GM18517 (cell line): ENCODE measurements around the gene MEGF9.
"Not testable (repeated sequence)": the region's sequence is repeated elsewhere in the genome, so short reads cannot be mapped to it uniquely, and the experiment has no call there.

Source experiments
- ATAC-seq: cut with Tn5 transposase; IDR thresholded peaks from one replicate; pipeline ENCODE4 v1.9.1; 2021; ENCODE audit warnings: mild to moderate bottlenecking, moderate library complexity; ENCODE audit not compliant: unreplicated experiment

Gene MEGF9

GRCh38 chr9:120580051-120580896, 134.0 kb downstream of the MEGF9 start, which contains the start of gene CDK5RAP2:
CDK5RAP2 (minus strand) TSS chr9:120580167; CDS start chr9:120579978, 189 bp downstream.
- ATAC-seq = peak; percentile 90

DNA sequence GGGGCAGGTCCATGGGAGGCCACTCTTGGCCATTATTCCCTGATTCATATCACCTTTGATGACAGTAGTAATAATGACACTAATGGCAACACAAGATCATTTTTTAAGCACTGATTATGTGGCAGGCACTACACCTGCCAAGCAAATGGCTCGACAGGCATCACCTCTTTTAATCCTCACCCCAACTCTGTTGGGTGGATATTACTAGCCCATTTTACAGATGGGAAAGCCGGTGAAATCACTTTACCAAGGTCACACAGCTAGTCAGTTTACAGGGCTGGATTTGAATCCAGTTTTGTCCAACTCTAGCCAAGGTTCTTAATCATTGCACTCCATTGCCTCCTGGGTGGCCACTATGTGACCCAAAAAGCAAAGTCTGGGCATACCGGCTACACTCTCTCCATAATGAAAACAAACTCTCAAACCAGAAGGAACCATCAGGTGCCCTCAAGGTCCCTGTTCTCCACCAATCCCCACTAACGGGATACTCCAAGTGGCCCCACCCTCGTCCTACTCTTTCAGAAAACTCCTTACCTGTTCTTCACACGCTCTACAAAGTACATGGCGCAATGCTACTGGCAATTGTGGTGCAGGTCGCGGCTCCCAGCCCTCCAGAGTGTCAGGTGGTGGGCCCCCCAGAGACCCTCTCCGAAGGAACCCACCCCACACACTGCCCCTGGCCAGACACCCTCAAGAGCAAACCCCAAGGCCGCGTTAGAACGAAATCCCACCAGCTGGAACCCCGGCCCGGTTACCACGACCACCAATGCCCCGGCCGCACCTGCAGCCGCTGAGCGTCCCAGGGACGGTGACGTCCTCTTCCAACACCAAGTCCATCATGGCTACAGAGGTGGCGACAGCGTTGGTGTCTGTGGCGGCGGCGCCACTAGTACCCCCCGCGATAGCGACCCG, 134.9 kb downstream of the MEGF9 start:
- ATAC-seq = peak; percentile 35

DNA sequence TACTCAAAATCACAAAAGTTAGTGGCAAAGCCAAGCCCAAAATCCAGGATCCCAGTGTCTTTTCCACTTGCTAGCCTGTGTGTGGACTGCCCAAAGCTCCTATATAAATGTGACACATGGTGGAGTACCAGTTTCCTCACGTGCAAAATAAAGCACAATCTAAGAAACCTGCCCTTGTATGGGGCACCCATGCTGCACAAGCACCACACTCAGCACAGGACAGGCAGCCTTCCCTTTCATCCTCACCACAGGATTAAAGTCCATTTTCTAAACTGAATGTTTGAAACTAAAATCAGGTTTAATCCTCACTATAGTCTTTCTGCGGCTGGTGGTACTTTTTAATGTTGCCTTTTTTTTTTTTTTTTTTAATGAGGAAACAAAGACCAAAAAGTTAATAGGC, 139.8 kb downstream of the MEGF9 start:
- ATAC-seq = no peak

- ATAC-seq = no peak
Measured at GRCh38 chr9:120572472-120572871, 141.8 kb downstream of the MEGF9 start.

GRCh38 chr9:120571443-120572257, 142.6 kb downstream of the MEGF9 start:
- ATAC-seq = no peak

- ATAC-seq = no peak
Measured at GRCh38 chr9:120570296-120570695, 144.0 kb downstream of the MEGF9 start.

GRCh38 chr9:120569556-120569955, 144.7 kb downstream of the MEGF9 start:
- ATAC-seq = no peak

GRCh38 chr9:120568816-120569215, 145.5 kb downstream of the MEGF9 start:
- ATAC-seq = no peak

DNA sequence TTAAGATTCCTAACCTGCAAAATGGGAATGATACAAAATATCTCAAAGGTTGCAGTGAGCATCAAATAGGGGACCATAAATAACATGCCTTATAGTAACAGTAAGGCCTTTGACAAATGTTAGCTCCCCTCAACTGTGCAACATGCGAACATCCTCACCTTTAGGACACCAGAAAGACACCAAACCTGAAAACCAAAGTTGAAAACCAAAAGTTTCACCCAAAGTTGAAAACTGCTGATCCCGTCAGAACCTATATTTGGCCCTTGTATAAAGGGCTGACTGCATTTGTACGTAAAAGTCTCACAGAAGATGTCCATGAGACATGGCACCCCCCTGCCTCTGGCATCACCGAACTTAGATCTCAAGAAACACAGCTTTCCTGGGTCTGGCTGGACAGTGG, 146.4 kb downstream of the MEGF9 start:
- no peak for ATAC-seq

DNA sequence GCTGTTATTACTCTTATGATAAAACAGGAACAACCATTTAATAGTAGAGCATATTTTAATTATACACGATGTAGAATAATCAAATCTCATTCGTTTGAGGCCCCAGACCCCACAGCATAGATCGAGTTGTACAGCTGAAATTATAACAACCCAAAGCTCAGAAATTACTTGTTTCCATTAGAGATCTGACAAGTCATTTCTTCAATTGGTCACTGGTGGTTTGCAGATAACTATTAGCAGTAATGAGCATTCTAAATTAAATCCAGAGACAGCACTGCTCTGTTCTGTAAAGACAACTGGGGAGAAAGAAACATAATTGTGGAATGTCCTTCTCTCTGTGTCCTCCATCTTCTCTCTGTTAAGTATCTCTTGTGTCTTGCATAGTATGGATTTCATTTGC, 147.2 kb downstream of the MEGF9 start:
- ATAC-seq = no peak

DNA sequence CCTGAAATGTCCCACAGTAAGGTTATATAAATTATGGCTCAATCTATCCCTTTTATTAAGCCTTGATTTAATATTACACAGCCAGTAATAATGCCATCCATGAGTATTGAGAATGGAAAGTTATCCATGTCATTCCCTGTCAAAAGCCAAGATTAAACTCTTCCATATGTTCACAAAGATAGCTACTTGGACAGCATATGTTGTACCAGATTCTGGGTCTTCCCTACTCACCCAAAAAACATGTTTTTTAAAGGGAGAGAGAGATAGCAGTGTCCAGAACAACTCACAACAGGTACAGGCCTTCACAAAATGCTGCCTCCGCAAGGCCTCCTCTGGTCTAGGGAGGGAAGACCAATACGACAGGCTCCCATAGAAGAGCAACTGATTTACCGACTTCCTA, 149.7 kb downstream of the MEGF9 start:
- ATAC-seq = no peak

GRCh38 chr9:120562861-120563443, 151.3 kb downstream of the MEGF9 start:
- ATAC-seq = no peak

- no peak for ATAC-seq
Measured at GRCh38 chr9:120561709-120562108, 152.6 kb downstream of the MEGF9 start.

DNA sequence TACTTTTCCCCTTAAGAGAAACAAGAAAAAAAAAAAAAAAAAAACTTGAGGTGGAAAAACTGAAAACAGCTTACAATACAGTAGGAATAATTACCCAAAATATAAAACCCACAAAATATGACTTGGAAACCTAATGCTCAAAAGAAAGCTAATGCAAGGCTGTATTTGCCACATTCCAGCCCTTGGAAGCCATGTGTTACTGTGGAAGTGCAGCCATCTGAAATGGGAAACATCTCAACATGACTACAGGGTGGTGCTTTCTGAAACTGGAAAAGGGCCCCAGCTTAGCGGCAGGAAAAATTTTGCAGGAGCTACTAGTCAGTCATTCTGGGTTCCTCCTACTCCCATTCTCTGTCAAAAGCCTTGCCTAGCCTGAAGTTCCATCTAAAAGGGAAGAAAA, 154.7 kb downstream of the MEGF9 start:
- ATAC-seq = no peak

- ATAC-seq = no peak
Measured at GRCh38 chr9:120558454-120558853, 155.8 kb downstream of the MEGF9 start.

DNA sequence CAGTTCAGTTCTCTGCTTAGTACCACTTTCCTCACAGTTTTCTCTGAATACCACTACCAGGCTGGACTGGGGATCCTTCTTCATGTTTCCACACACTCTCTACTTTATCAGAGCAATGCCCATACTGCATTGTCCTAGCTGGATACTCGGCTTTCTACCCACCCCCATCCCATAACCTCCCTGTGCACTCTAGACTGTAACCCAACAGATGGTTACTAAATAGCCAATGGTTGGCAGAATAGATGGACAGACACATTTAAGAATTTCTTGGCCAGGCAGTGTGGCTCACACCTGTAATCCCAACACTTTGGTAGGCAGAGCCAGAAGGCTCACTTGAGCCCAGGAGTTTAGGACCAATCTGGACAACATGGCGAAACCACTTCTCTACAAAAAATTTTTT, 157.1 kb downstream of the MEGF9 start:
- no peak for ATAC-seq

DNA sequence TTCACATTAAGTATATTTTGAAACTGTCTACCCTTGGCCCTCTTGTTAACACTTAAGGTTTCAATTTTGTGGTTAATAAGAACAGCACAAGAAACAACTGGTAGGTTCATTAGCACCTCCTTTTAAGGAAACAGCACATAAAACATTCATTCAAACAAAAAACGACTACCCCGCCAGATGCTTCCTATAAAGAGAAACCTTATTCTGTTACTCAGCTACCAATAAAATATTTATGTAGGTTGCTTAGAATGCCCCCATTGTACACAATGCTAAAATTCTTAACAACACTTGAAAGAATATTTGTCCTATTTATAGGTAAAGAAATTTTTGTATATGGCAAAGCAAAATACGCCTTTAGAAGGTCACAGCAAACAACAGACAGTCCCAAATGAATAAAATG, 157.5 kb downstream of the MEGF9 start:
- ATAC-seq = no peak

DNA sequence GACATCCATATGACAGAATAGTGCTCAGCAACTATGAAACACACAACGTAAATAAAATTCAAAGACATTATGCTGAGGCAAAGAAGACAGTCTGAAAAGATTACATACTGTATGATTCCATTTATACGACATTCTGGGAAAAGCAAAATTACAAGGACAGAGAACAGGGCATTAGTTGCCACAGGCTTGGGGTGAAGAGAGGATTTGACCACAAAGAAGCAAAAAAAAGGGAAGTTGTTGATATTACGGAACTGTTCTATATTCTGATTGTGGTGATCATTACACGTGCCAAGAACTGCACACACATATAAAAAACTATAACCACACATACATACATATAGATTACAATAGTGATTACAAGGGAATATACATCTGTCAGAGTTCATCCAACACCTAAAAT, 158.4 kb downstream of the MEGF9 start:
- ATAC-seq = no peak

GRCh38 chr9:120552210-120552704, 162.0 kb downstream of the MEGF9 start:
- not testable (repeated sequence) for ATAC-seq
